A549 treated with AZD9567 at 1 μM for 4 hours (cell line): ENCODE results near the gene TUBB1. TPM values are rescaled to one million over a fixed set of nuclear protein-coding genes. Genes with fewer than 3 reads are reported as not detected.

Source experiments
- total RNA-seq: library from RNA; stranded (reverse); fragments of 200-300 nt; extraction: Qiagen RNA extraction; gene quantifications from 5 replicates; pipeline ENCODE4 v1.2.3, GENCODE V29; 2022; ENCODE audit not compliant: insufficient read depth

The TUBB1 gene
- 0.02 to 0.04 TPM (median 0.02 TPM) in 3 of 5 replicates, not detected in the others for total RNA-seq

GRCh38 chr20:59019217-59019616 lies at the start of gene TUBB1:
TSS of gene TUBB1 (plus strand) at chr20:59019429. CDS start at chr20:59019523, 94 bp downstream.

GRCh38 chr20:58980711-58981627 lies 38.3 kb upstream of the TUBB1 start, which contains the start of gene NELFCD:
TSS of gene NELFCD (plus strand) at chr20:58981256. CDS start at chr20:58981310, 54 bp downstream.

GRCh38 chr20:59006864-59007664 lies 12.2 kb upstream of the TUBB1 start, which contains the start of gene CTSZ:
TSS of gene CTSZ (minus strand) at chr20:59007254. CDS start at chr20:59007128, 126 bp downstream.

DNA sequence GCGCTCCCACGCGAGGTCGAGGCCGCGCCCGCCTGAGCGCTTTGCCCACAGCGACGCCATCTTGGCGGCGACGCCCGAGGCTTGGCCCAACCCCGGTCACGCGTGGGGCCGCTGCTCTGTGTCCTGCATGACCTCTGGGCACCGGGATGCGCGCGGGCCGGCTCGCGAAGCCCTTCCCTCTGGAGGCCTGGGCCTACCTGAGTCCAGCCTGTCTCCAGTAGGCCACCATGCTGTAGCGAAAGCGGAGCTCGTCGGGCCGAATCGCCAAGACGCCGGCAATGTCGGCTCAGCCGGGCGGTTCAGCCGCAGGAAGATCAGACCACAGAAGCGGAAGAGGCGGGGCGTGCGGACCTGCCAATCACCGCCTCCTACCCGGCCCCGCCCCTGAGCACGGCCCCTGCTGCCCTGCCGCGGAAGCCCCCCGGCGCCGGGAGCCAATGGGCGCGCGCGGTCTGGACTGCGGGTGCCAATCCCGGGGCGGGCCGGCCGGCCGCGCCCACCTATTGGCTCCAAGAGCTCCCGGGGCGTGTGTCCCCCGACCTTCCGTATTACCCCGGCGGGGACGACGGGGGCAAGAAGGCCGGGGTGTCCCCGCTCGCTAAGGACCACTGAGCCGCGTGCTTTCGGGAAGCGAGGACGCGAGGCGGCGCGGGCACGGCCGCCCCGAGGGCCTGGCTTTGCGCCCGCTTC lies 12.9 kb downstream of the TUBB1 start, which contains the start of gene ATP5F1E:
ATP5F1E (minus strand) TSS at position 313 of the 690 bp plus-strand sequence; CDS start at position 229, 84 bp downstream.

GRCh38 chr20:59042151-59042795 lies 23.0 kb downstream of the TUBB1 start, which contains the start of gene PRELID3B:
TSS of gene PRELID3B (minus strand) at chr20:59042786. CDS start at chr20:59042730, 56 bp downstream.

Other genes with a start within 250 kb of the TUBB1 start
- gene GNAS-AS1, start 168.5 kb upstream of the TUBB1 start, total RNA-seq = not detected in 5 replicates
- gene GNAS, start 166.7 kb upstream of the TUBB1 start, total RNA-seq = 674 to 802 TPM (median 697 TPM) in 5 replicates
- 42.6 to 72.7 TPM (median 43.6 TPM) in 5 replicates for gene NELFCD, start 38.2 kb upstream of the TUBB1 start, total RNA-seq
- 177 to 186 TPM (median 181 TPM) in 5 replicates for gene CTSZ, start 12.2 kb upstream of the TUBB1 start, total RNA-seq
- 97.1 to 148 TPM (median 102 TPM) in 5 replicates for gene ATP5F1E, start 12.9 kb downstream of the TUBB1 start, total RNA-seq
- gene PRELID3B, start 23.4 kb downstream of the TUBB1 start, total RNA-seq = 48.0 to 90.2 TPM (median 56.1 TPM) in 5 replicates
- gene ZNF831, start 144.4 kb downstream of the TUBB1 start, total RNA-seq = not detected in 5 replicates